Measurements from ENCODE around the gene ANGPTL3. TPM values are rescaled to one million over a fixed set of nuclear protein-coding genes. Genes with fewer than 3 reads are reported as not detected.
"Not testable (repeated sequence)": the region's sequence is repeated elsewhere in the genome, so short reads cannot be mapped to it uniquely, and the experiment has no call there.

ANGPTL3 gene
- total RNA-seq, 1 donor from 2014 or later = not detected

DNA sequence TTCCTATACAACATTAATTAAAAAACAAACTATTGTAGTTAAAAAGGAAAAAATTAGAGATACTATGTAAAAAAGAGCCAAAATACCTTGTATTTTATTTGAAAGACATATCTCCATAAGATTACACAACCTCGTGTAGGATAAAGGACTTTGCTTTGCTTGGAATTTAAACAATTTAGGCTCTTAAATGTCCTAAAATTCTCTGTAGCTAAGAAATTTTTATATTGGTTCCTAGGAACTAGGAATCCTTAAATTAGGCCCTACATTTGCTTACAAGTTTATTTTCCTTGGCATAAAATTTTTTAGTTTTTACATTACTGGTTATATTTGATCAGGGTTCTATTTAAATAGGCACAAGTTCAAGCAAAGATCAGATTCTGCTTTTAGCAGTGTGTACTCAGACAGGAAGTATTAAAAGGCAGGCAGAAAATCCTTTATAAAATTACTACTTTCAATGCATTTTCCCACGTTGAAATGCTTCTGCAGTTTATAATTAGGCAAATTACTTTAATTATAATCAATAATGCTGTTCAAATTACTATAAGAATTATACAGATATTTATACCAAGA is 3.4 kb upstream of the ANGPTL3 start:
- no peak for DNase-seq (ENCODE audit: low spot score)
- Mint-ChIP-seq H3K4me1 (ENCODE audit: low read depth) (peaks cover 6% of the 10 kb centered on the region), H3K36me3 (ENCODE audit: low read depth) (no peaks in the 10 kb centered on the region), H3K9me3 (no peaks in the 10 kb centered on the region), H3K4me3 (ENCODE audit: low read depth) (no peak overlapping the region), H3K27ac (no peak overlapping the region), H3K27me3 (ENCODE audit: low read depth) (no peaks in the 10 kb centered on the region)
- intact Hi-C loops (cut with micrococcal nuclease) = no loop called here

DNA sequence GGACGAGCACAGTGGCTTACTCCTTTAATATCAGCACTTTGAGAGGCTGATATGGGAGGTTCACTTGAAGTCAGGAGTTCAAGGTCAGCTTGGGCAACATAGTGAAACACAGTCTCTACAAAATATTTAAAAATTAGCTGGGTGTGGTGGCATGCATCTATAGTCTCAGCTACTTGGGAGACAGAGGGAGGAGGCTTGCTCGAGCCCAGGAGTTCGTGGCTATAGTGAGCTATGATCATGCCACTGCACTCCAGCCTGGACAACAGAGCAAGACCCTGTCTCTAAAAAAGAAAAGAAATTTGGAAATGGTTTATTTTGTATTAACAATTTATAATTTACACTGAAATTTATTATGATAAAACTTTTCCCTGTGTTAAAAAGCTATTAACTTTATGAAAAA is 1.7 kb upstream of the ANGPTL3 start:
- Mint-ChIP-seq H3K9me3 (no peaks in the 10 kb centered on the region), H3K4me1 (ENCODE audit: low read depth) (peaks cover 4% of the 10 kb centered on the region), H3K27ac (no peak overlapping the region), H3K27me3 (ENCODE audit: low read depth) (no peaks in the 10 kb centered on the region), H3K36me3 (ENCODE audit: low read depth) (no peaks in the 10 kb centered on the region), H3K4me3 (ENCODE audit: low read depth) (no peak overlapping the region)
- intact Hi-C loops (cut with micrococcal nuclease) = no loop called here
- DNase-seq (ENCODE audit: low spot score) = no peak

DNA sequence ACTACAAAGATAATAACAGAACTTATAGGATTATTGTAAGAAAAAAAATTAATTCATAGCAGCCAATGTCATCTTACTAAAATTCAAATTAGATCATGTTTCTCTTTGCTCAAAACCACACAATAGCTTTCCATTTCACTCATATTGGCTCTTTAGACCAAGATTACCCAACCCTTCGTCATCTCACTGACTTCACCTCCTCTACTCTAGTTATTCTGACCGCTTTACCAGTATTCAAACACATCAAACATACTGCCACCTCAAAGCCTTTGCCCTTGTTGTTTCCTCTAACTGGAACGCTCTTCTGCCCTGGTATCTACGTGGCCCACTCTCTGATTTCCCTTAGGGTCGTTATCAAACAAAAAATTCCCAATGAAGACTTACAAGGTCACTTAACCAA is 1.7 kb downstream of the ANGPTL3 start:
- Mint-ChIP-seq H3K27me3 (ENCODE audit: low read depth) (no peaks in the 10 kb centered on the region), H3K36me3 (ENCODE audit: low read depth) (no peaks in the 10 kb centered on the region), H3K4me1 (ENCODE audit: low read depth) (peaks cover 4% of the 10 kb centered on the region), H3K9me3 (no peaks in the 10 kb centered on the region), H3K27ac (no peak overlapping the region), H3K4me3 (ENCODE audit: low read depth) (no peak overlapping the region)
- DNase-seq (ENCODE audit: low spot score) = no peak
- intact Hi-C loops (cut with micrococcal nuclease) = no loop called here

DNA sequence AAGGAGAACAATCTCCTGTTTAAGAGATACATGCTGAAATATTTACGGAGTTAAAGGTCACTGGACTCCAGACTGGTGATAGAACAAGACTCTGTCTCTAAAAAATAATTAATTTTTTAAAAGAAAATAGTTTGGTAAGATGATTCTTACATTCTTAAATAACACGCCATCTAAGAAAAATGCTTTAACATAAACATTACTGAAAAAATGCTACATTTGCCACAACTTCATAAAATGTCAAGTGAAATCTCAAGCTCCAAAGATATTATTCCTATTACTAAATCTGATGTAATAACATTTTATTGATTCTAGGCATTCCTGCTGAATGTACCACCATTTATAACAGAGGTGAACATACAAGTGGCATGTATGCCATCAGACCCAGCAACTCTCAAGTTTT is 4.1 kb downstream of the ANGPTL3 start:
- Mint-ChIP-seq H3K4me1 (ENCODE audit: low read depth) (peaks cover 4% of the 10 kb centered on the region), H3K27me3 (ENCODE audit: low read depth) (no peaks in the 10 kb centered on the region), H3K27ac (no peak overlapping the region), H3K36me3 (ENCODE audit: low read depth) (no peaks in the 10 kb centered on the region), H3K4me3 (ENCODE audit: low read depth) (no peak overlapping the region), H3K9me3 (no peaks in the 10 kb centered on the region)
- intact Hi-C loops (cut with micrococcal nuclease) = no loop called here
- no peak for DNase-seq (ENCODE audit: low spot score)

DNA sequence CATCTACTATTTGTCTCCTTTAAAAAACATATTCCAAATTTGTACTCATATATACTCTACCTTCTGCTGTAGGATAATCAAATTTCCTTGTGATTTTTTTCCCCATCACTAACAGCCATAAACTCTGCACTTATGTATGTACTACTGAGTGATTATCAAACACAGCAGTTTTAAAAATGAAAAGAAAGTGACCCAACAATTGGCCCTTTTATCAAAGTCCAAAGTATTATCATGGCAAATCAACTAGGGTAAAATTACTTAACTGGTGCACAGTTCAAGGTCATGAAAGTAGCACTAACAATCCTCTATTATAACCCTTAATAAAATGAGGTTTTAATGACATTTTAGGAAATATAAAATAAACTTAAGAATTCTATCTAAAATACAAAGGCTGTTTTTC is 11.6 kb downstream of the ANGPTL3 start:
- DNase-seq (ENCODE audit: low spot score) = no peak
- intact Hi-C loops (cut with micrococcal nuclease) = no loop called here
- H3K4me3 Mint-ChIP-seq (ENCODE audit: low read depth) = no peak overlapping the region
- no peaks in the 10 kb centered on the region for H3K27me3 Mint-ChIP-seq (ENCODE audit: low read depth)
- H3K4me1 Mint-ChIP-seq (ENCODE audit: low read depth) = no peaks in the 10 kb centered on the region
- H3K36me3 Mint-ChIP-seq (ENCODE audit: low read depth) = no peaks in the 10 kb centered on the region
- no peak overlapping the region for H3K27ac Mint-ChIP-seq
- no peaks in the 10 kb centered on the region for H3K9me3 Mint-ChIP-seq

DNA sequence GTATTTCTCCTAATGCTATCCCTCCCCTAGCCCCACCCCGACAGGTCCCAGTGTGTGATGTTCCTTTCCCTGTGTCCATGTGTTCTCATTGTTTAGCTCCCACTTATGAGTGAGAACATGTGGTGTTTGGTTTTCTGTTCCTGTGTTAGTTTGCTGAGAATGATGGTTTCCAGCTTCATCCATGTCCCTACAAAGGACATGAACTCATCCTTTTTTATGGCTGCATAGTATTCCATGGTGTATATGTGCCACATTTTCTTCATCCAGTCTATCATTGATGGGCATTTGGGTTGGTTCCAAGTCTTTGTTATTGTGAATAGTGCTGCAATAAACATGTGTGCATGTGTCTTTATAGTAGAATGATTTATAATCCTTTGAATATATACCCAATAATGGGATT is 13.3 kb downstream of the ANGPTL3 start:
- H3K27ac Mint-ChIP-seq; H3K4me1 Mint-ChIP-seq (ENCODE audit: low read depth); H3K36me3 Mint-ChIP-seq (ENCODE audit: low read depth); H3K27me3 Mint-ChIP-seq (ENCODE audit: low read depth); DNase-seq (ENCODE audit: low spot score); H3K4me3 Mint-ChIP-seq (ENCODE audit: low read depth); intact Hi-C loops (cut with micrococcal nuclease); H3K9me3 Mint-ChIP-seq: not testable (repeated sequence)

DNA sequence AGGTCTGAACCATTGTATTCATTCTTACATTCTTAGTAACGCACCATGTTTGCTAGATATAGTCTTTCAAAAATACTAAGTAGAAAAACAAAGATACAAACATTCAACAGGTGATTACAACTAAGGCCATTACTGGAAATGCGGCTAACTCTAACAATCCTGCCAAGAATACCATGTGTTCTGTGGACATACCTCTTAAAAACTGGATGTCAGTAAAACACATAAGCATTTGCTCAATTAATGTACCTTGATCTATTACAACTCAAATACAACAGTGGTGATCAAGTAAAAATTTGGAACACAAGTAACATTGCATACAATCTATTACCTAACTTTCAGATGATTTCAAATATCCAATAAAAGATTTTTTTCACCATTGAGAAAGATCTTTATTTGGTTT is 15.4 kb downstream of the ANGPTL3 start:
- no peaks in the 10 kb centered on the region for H3K27me3 Mint-ChIP-seq (ENCODE audit: low read depth)
- no peak overlapping the region for H3K4me3 Mint-ChIP-seq (ENCODE audit: low read depth)
- H3K9me3 Mint-ChIP-seq = no peaks in the 10 kb centered on the region
- no peaks in the 10 kb centered on the region for H3K36me3 Mint-ChIP-seq (ENCODE audit: low read depth)
- no peak for DNase-seq (ENCODE audit: low spot score)
- no peaks in the 10 kb centered on the region for H3K4me1 Mint-ChIP-seq (ENCODE audit: low read depth)
- intact Hi-C loops (cut with micrococcal nuclease) = no loop called here
- no peak overlapping the region for H3K27ac Mint-ChIP-seq

DNA sequence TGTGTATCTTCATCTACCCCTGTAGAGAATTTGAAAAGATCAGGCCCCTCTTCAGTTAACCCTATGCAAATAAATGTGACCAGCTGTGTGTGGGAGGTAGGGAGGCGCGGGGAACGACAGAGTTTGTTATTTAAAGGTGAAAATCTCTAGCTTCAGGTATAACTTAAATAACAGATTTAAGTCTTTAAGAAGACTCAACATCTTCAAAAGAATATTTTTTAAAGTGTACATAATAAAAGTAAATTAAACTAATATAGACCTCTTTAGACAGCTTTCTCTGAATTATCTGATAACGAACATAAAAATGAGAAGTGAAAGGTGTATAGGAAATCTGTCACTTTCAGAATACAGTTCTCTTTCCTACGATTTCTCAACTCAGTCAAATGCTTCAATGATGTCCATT is 16.0 kb downstream of the ANGPTL3 start:
- no peak overlapping the region for H3K4me3 Mint-ChIP-seq (ENCODE audit: low read depth)
- no peaks in the 10 kb centered on the region for H3K4me1 Mint-ChIP-seq (ENCODE audit: low read depth)
- no peak overlapping the region for H3K27ac Mint-ChIP-seq
- no peaks in the 10 kb centered on the region for H3K36me3 Mint-ChIP-seq (ENCODE audit: low read depth)
- intact Hi-C loops (cut with micrococcal nuclease) = no loop called here
- no peaks in the 10 kb centered on the region for H3K9me3 Mint-ChIP-seq
- no peak for DNase-seq (ENCODE audit: low spot score)
- H3K27me3 Mint-ChIP-seq (ENCODE audit: low read depth) = no peaks in the 10 kb centered on the region

DNA sequence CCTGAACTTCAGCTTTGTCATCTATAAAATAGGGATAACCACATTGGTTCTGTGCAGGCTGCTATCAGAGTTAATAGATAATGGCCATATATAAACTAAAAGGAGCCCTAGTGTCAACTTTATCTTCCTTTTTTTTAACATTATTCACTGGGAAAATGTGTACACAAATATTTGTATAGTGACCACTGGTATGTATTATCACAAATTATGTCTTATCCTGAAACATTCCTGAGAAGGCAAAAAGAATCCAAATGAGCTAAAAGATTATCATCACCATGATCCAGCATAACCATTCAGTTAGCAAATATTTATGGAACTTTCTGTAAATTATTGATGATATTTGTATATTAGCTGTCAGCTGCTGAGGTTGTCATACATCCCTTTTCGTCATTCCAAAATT is 16.6 kb downstream of the ANGPTL3 start:
- no peaks in the 10 kb centered on the region for H3K27me3 Mint-ChIP-seq (ENCODE audit: low read depth)
- H3K36me3 Mint-ChIP-seq (ENCODE audit: low read depth) = no peaks in the 10 kb centered on the region
- no peak overlapping the region for H3K4me3 Mint-ChIP-seq (ENCODE audit: low read depth)
- no peaks in the 10 kb centered on the region for H3K4me1 Mint-ChIP-seq (ENCODE audit: low read depth)
- H3K27ac Mint-ChIP-seq = no peak overlapping the region
- DNase-seq (ENCODE audit: low spot score) = no peak
- no peaks in the 10 kb centered on the region for H3K9me3 Mint-ChIP-seq
- intact Hi-C loops (cut with micrococcal nuclease) = no loop called here

DNA sequence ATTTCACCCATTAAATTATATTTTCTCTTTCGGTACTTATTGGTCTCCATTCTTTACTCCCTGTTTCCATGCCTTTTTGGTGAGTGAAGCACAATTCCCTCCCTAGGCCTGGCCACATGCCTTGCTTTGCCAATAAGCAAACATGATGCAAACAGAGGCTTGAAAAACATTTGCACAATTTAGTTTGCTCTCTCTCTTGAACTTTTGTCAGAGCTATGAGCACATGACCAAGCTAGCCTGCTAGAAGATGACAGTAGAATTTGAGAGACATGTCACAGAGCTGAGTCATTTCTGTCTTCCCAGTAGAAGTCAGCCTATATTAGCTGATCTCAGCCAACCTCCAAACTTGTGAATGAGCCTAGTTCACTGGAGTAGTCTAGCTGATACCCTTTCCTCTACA is 24.6 kb downstream of the ANGPTL3 start:
- H3K9me3 Mint-ChIP-seq = no peaks in the 10 kb centered on the region
- peaks cover 3% of the 10 kb centered on the region for H3K36me3 Mint-ChIP-seq (ENCODE audit: low read depth)

DNA sequence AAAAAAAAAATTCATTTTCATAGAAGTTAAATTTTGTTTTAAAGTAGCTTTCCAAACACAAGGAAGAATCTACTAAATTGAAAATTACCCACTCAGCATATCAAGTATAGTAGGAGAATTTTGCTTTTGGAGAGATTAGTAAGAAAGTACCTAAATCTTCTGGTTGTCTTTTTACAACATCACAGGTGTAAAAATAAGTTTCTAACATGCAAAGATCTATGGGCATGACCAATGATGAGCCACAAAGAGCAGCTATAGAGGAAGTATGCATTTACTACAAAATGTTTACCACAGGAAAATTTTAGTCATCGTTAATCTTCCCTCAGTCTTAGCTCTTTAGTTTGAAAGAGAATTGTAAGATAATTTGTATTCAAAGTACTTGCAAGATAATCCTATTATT is 28.1 kb downstream of the ANGPTL3 start:
- H3K4me3 Mint-ChIP-seq (ENCODE audit: low read depth) = no peak overlapping the region
- H3K36me3 Mint-ChIP-seq (ENCODE audit: low read depth) = peaks cover 3% of the 10 kb centered on the region
- H3K4me1 Mint-ChIP-seq (ENCODE audit: low read depth) = peaks cover 21% of the 10 kb centered on the region
- no peaks in the 10 kb centered on the region for H3K27me3 Mint-ChIP-seq (ENCODE audit: low read depth)
- no peak for DNase-seq (ENCODE audit: low spot score)
- intact Hi-C loops (cut with micrococcal nuclease) = loop anchor here (5.0 kb wide), 1 partner anchor 62 kb away; the partner anchor contains the start of gene DOCK7
- no peak overlapping the region for H3K27ac Mint-ChIP-seq
- no peaks in the 10 kb centered on the region for H3K9me3 Mint-ChIP-seq

More for the DNA sequence above, 24.6 kb downstream of the ANGPTL3 start:
- no peak overlapping the region for H3K4me3 Mint-ChIP-seq (ENCODE audit: low read depth)
- intact Hi-C loops (cut with micrococcal nuclease) = no loop called here
- peaks cover 21% of the 10 kb centered on the region for H3K4me1 Mint-ChIP-seq (ENCODE audit: low read depth)
- peak overlapping the region; percentile 47 for H3K27ac Mint-ChIP-seq
- H3K27me3 Mint-ChIP-seq (ENCODE audit: low read depth) = no peaks in the 10 kb centered on the region
- no peak for DNase-seq (ENCODE audit: low spot score)

DNA sequence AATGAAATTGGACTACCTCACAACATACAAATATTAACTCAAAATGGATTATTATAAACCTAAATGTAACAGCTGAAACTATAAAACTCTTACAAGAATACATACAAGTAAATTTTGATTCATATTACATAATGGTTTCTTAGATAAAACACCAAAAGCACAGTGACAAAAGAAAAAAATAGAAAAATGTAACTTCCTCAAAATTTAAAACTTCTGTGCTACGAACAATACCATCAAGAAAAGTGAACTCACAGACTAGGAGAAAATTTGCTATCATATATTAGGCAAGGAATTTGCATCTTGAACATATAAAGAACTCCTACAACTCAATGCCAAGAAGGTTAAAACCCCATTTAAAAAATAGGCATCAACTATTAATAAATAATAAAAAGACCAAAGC is 31.2 kb downstream of the ANGPTL3 start:
- Mint-ChIP-seq H3K9me3 (no peaks in the 10 kb centered on the region), H3K4me1 (ENCODE audit: low read depth) (peaks cover 16% of the 10 kb centered on the region), H3K27ac (no peak overlapping the region), H3K36me3 (ENCODE audit: low read depth) (peaks cover 11% of the 10 kb centered on the region), H3K27me3 (ENCODE audit: low read depth) (no peaks in the 10 kb centered on the region), H3K4me3 (ENCODE audit: low read depth) (no peak overlapping the region)
- no peak for DNase-seq (ENCODE audit: low spot score)
- intact Hi-C loops (cut with micrococcal nuclease) = loop anchor here (5.0 kb wide), 1 partner anchor 59 kb away; the partner anchor contains the start of gene DOCK7

DNA sequence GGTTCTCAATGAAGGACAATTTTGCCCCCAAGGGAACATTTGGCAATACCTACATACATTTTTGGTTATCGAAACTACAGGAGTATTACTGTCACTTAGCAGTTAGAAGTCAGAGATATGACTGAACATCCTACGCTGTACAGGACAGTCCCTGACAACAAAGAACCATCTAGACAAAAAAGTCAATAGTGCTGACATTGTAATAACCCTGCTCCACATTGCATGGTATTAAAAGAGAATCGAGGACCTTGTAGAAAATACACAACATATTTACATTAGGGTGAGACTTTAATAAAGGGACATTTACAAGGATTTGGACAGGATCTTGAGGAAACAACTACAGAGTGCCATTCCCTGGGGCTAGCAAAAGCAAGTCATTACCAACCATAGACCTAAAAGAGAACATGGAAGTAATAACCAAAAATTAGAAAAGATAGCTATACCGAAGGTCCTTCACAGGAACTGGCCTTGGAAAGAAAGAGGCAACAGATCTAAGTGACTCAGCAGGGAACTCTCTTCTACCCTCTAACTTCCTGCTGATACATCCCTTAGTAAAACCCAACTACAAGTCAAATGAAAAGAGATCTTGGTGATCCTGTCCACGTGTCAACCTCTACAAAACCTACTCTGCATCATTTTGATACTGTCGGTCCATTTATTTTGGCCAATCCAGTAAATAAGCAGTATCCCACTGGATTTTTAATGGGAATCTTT is 40.2 kb downstream of the ANGPTL3 start:
- no peak for DNase-seq (ENCODE audit: low spot score)
- intact Hi-C loops (cut with micrococcal nuclease) = no loop called here
- Mint-ChIP-seq H3K27me3 (ENCODE audit: low read depth) (no peaks in the 10 kb centered on the region), H3K36me3 (ENCODE audit: low read depth) (no peaks in the 10 kb centered on the region), H3K9me3 (no peaks in the 10 kb centered on the region), H3K4me3 (ENCODE audit: low read depth) (no peak overlapping the region), H3K4me1 (ENCODE audit: low read depth) (peaks cover 3% of the 10 kb centered on the region), H3K27ac (no peak overlapping the region)
